HepG2 (cell line): ENCODE data around the gene ARRDC1. TPM values are rescaled to one million over a fixed set of nuclear protein-coding genes. Genes with fewer than 3 reads are reported as not detected.
"Not testable (repeated sequence)": the region's sequence is repeated elsewhere in the genome, so short reads cannot be mapped to it uniquely, and the experiment has no call there.

Source experiments
- ATAC-seq: fragments of 200-7000 bp; cut with Tn5 transposase; 3 replicates; pipeline ENCODE4 v1.9.1; 2020; ENCODE audit warnings: mild to moderate bottlenecking, moderate library complexity
- BruUV-seq: library from RNA; stranded (reverse); fragments of 400-500 nt; replicated peaks from 2 replicates; lab custom pipeline; 2021; lab: Mats Ljungman, UMichigan
- CTCF ChIA-PET: fragments of 300-600 bp; formaldehyde crosslinking; extraction: SDS; loops from one replicate; lab custom pipeline; 2021; ENCODE audit warnings: low total read pairs, inconsistent platforms, low intra/inter-chr PET ratio; lab: Yijun Ruan, JAX
- POLR2A ChIA-PET: fragments of 350-600 bp; sonication (Branson Sonifier 250); formaldehyde crosslinking; loops from one replicate; lab custom pipeline; 2020; ENCODE audit warnings: antibody characterized with exemption, inconsistent platforms; lab: Yijun Ruan, JAX
- DNase-seq: peaks from one replicate; pipeline ENCODE4 v3.0.0-alpha.2; 2015; ENCODE audit warnings: low spot score
- FAIRE-seq: peaks from 3 replicates; lab custom pipeline; 2011; peaks lifted over from hg19 to GRCh38; lab: Jason Lieb, UNC
- H2AFZ ChIP-seq: one replicate; pipeline ENCODE4 v1.6.1; 2011; ENCODE audit warnings: low read length, inconsistent platforms
- H3K27ac ChIP-seq: fragments of 300-600 bp; 3 replicates; pipeline ENCODE4 v1.8.0; 2011; ENCODE audit warnings: mixed run types, mild to moderate bottlenecking, mixed read lengths, low read length, inconsistent platforms; ENCODE audit not compliant: insufficient read depth; ENCODE audit errors: extremely low read length
- H3K27me3 ChIP-seq, 2 experiments: fragments of 200-600 bp in 1 of 2; 2 replicates in 1 of 2; 3 replicates in 1 of 2; pipeline versions ENCODE4 v1.6.0 to v1.8.0; 2011; ENCODE audit warnings: low read length in 2 of 2, mild to moderate bottlenecking in 2 of 2, moderate library complexity in 2 of 2, inconsistent platforms in 1 of 2; ENCODE audit not compliant: insufficient read depth in 2 of 2, control insufficient read depth in 1 of 2
- H3K36me3 ChIP-seq, 2 experiments: fragments of 200-600 bp in 1 of 2; replicated peaks in 1 of 2; 2 replicates in 1 of 2; 3 replicates in 1 of 2; pipeline versions ENCODE4 v1.5.1 to v1.8.0; 2011; ENCODE audit warnings: low read length in 2 of 2, inconsistent platforms in 1 of 2; ENCODE audit not compliant: insufficient read depth in 2 of 2, control insufficient read depth in 1 of 2
- H3K4me1 ChIP-seq: 2 replicates; pipeline ENCODE4 v1.5.1; 2012; ENCODE audit warnings: low read length, inconsistent platforms; ENCODE audit not compliant: insufficient read depth
- H3K4me2 ChIP-seq: 2 replicates; pipeline ENCODE4 v1.6.0; 2011; ENCODE audit warnings: low read depth, low read length, inconsistent platforms
- H3K4me3 ChIP-seq, 3 experiments: fragments of 200-600 bp in 1 of 3; sonication (generic), shearing (Covaris generic) in 1 of 3; replicated peaks in 1 of 3; 2 replicates each; pipeline ENCODE4 v1.5.1; 2011 to 2016; ENCODE audit warnings: low read length in 3 of 3, inconsistent platforms in 2 of 3, low read depth in 2 of 3, mild to moderate bottlenecking in 2 of 3, control low read depth in 1 of 3, mixed read lengths in 1 of 3; ENCODE audit not compliant: insufficient read depth in 1 of 3
- H3K79me2 ChIP-seq: one replicate; pipeline ENCODE4 v1.6.1; 2011; ENCODE audit warnings: low read length, inconsistent platforms; ENCODE audit not compliant: insufficient read depth
- H3K9ac ChIP-seq: 2 replicates; pipeline ENCODE4 v1.6.0; 2011; ENCODE audit warnings: mild to moderate bottlenecking, low read depth, low read length, inconsistent platforms; ENCODE audit not compliant: insufficient read depth
- H3K9me3 ChIP-seq: 2 replicates; pipeline ENCODE4 v1.5.1; 2012; ENCODE audit warnings: mild to moderate bottlenecking, low read length
- H4K20me1 ChIP-seq: 2 replicates; pipeline ENCODE4 v1.6.0; 2011; ENCODE audit warnings: inconsistent platforms, mild to moderate bottlenecking, low read length, moderate library complexity; ENCODE audit not compliant: insufficient read depth
- EEA1 ChIP-seq: sonication (generic); formaldehyde crosslinking; IDR thresholded peaks from 2 replicates; pipeline ENCODE4 v1.5.1; 2020; ENCODE audit warnings: mild to moderate bottlenecking, missing genetic modification reagents, borderline replicate concordance
- PAX8 ChIP-seq: sonication (generic); formaldehyde crosslinking; IDR thresholded peaks from 2 replicates; pipeline ENCODE4 v1.8.0; 2022; ENCODE audit warnings: mild to moderate bottlenecking, missing genetic modification reagents, borderline replicate concordance
- SALL1 ChIP-seq: sonication (generic); formaldehyde crosslinking; IDR thresholded peaks from 2 replicates; pipeline ENCODE4 v1.8.0; 2022; ENCODE audit warnings: mild to moderate bottlenecking, missing genetic modification reagents
- TEAD2 ChIP-seq: sonication (generic); formaldehyde crosslinking; IDR thresholded peaks from 2 replicates; pipeline ENCODE4 v1.9.0; 2021; ENCODE audit warnings: missing genetic modification reagents
- ZFAT ChIP-seq: sonication (generic); formaldehyde crosslinking; conservative IDR thresholded peaks from 2 replicates; pipeline ENCODE4 v1.8.1; 2023; ENCODE audit warnings: missing genetic modification reagents, inconsistent platforms
- ZIK1 ChIP-seq: sonication (generic); formaldehyde crosslinking; IDR thresholded peaks from 2 replicates; pipeline ENCODE4 v1.5.0; 2020; ENCODE audit warnings: mild to moderate bottlenecking, low read depth, missing genetic modification reagents, borderline replicate concordance
- ZNF333 ChIP-seq: sonication (generic); formaldehyde crosslinking; IDR thresholded peaks from 2 replicates; pipeline ENCODE4 v1.4.0; 2020; ENCODE audit warnings: mild to moderate bottlenecking, missing genetic modification reagents, borderline replicate concordance
- ZNF343 ChIP-seq: sonication (generic); formaldehyde crosslinking; IDR thresholded peaks from 2 replicates; pipeline ENCODE4 v1.4.0; 2020; ENCODE audit warnings: mild to moderate bottlenecking, missing genetic modification reagents
- ZNF501 ChIP-seq: sonication (generic); formaldehyde crosslinking; IDR thresholded peaks from 2 replicates; pipeline ENCODE4 v1.5.1; 2020; ENCODE audit warnings: mild to moderate bottlenecking, moderate library complexity, missing genetic modification reagents
- ZNF550 ChIP-seq: sonication (generic); formaldehyde crosslinking; IDR thresholded peaks from 2 replicates; pipeline ENCODE4 v1.4.0; 2020; ENCODE audit warnings: mild to moderate bottlenecking, missing genetic modification reagents, borderline replicate concordance
- ZNF772 ChIP-seq: sonication (generic); formaldehyde crosslinking; IDR thresholded peaks from 2 replicates; pipeline ENCODE4 v1.5.0; 2020; ENCODE audit warnings: mild to moderate bottlenecking, missing genetic modification reagents
- ZNF777 ChIP-seq: sonication (generic); formaldehyde crosslinking; IDR thresholded peaks from 2 replicates; pipeline ENCODE4 v1.4.0; 2020; ENCODE audit warnings: missing genetic modification reagents
- WGBS: methylation state at CpG from one replicate; pipeline ENCODE4 v1.1.6; 2017; ENCODE audit warnings: low lambda C conversion rate; 5-methylcytosine and 5-hydroxymethylcytosine counted together
- in situ Hi-C: cut with HindIII; loops from 2 replicates; pipeline ENCODE4 v1.10.0; 2017; ENCODE audit warnings: low pct_unique_long_range_greater_than_20kb; ENCODE audit not compliant: extremely low pct_ligation_motif_present
- intact Hi-C: fragments of 100-400 bp; cut with micrococcal nuclease; formaldehyde crosslinking; loops from one replicate; pipeline ENCODE4 v1.10.0; 2022; ENCODE audit not compliant: unreplicated experiment
- polyA plus RNA-seq, 8 experiments: library from polyadenylated mRNA; depleted of rRNA in 3 of 8; stranded (reverse) in 7 of 8; unstranded in 1 of 8; fragments of >200 nt; fragmentation: Illumina TruSeq in 4 of 8; extraction: Trizol in 4 of 8; gene quantifications; 2 replicates each; pipeline versions ENCODE4 v1.2.1 to v1.2.3, GENCODE V29; 2011 to 2016; ENCODE audit warnings: low read depth in 4 of 8, missing spikeins in 1 of 8, mixed read lengths in 1 of 8; ENCODE audit not compliant: insufficient read depth in 1 of 8
- total RNA-seq, 5 experiments: library from RNA; depleted of rRNA; stranded (reverse); fragments of >200 nt; fragmentation: Illumina TruSeq; extraction: Trizol; gene quantifications; 2 replicates each; pipeline ENCODE4 v1.2.3, GENCODE V29; 2016; ENCODE audit warnings: low read depth in 1 of 5
- TF ChIP-seq, protein P1 (sequence below): sonication (generic); formaldehyde crosslinking; IDR thresholded peaks from 2 replicates; pipeline ENCODE4 v1.5.1; 2020; ENCODE audit warnings: mild to moderate bottlenecking, moderate library complexity, missing genetic modification reagents
- TF ChIP-seq, protein P2 (sequence below): sonication (generic); formaldehyde crosslinking; IDR thresholded peaks from 2 replicates; pipeline ENCODE4 v1.8.1; 2023; ENCODE audit warnings: mild to moderate bottlenecking, missing genetic modification reagents

The ARRDC1 gene
- total and polyA plus RNA-seq, 2 of the 13 experiments (the other 11 are each of a cell fraction or from before 2014, with no cell fraction given): 21.7 to 44.4 TPM

GRCh38 chr9:137564817-137565411 is 40.6 kb upstream of the ARRDC1 start:
- no peak overlapping the region for H3K9ac ChIP-seq
- no peaks in the 10 kb centered on the region for H3K27me3 ChIP-seq
- peaks cover 2 to 26% of the 10 kb centered on the region in 2 experiments; a peak in 3 of 5 replicates for H3K36me3 ChIP-seq
- intact Hi-C loops: no loop called here
- DNase-seq (no peak), FAIRE-seq (no peak), ATAC-seq (no peak)
- H3K27ac ChIP-seq: no peak overlapping the region
- CTCF ChIA-PET: no interaction called here
- H4K20me1 ChIP-seq: no peaks in the 10 kb centered on the region
- POLR2A ChIA-PET: no interaction called here
- no peaks in the 10 kb centered on the region for H3K9me3 ChIP-seq
- peaks cover 2% of the 10 kb centered on the region for H3K79me2 ChIP-seq
- no TSS peak for BruUV-seq
- H3K4me2 ChIP-seq: no peak overlapping the region
- no peak overlapping the region for H2AFZ ChIP-seq
- TF ChIP-seq ZNF772 (CRISPR knock-in tag): no peak
- TF ChIP-seq ZIK1 (CRISPR knock-in tag): no peak
- no peak for TF ChIP-seq TEAD2 (CRISPR knock-in tag)
- TF ChIP-seq ZNF550: no peak
- TF ChIP-seq ZNF343: no peak
- TF ChIP-seq PAX8: no peak
- no peak for TF ChIP-seq SALL1 (CRISPR knock-in tag)
- no peak for TF ChIP-seq ZFAT (CRISPR knock-in tag)
- no peak for TF ChIP-seq ZNF777 (CRISPR knock-in tag)
- TF ChIP-seq, protein P1, sequence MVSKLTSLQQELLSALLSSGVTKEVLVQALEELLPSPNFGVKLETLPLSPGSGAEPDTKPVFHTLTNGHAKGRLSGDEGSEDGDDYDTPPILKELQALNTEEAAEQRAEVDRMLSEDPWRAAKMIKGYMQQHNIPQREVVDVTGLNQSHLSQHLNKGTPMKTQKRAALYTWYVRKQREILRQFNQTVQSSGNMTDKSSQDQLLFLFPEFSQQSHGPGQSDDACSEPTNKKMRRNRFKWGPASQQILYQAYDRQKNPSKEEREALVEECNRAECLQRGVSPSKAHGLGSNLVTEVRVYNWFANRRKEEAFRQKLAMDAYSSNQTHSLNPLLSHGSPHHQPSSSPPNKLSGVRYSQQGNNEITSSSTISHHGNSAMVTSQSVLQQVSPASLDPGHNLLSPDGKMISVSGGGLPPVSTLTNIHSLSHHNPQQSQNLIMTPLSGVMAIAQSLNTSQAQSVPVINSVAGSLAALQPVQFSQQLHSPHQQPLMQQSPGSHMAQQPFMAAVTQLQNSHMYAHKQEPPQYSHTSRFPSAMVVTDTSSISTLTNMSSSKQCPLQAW: no peak
- no peak for TF ChIP-seq EEA1 (CRISPR knock-in tag)
- no peak for TF ChIP-seq ZNF333
- no peak for TF ChIP-seq ZNF501 (CRISPR knock-in tag)
- TF ChIP-seq, protein P2, sequence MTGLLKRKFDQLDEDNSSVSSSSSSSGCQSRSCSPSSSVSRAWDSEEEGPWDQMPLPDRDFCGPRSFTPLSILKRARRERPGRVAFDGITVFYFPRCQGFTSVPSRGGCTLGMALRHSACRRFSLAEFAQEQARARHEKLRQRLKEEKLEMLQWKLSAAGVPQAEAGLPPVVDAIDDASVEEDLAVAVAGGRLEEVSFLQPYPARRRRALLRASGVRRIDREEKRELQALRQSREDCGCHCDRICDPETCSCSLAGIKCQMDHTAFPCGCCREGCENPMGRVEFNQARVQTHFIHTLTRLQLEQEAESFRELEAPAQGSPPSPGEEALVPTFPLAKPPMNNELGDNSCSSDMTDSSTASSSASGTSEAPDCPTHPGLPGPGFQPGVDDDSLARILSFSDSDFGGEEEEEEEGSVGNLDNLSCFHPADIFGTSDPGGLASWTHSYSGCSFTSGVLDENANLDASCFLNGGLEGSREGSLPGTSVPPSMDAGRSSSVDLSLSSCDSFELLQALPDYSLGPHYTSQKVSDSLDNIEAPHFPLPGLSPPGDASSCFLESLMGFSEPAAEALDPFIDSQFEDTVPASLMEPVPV (CRISPR knock-in tag): no peak
- H3K4me1 ChIP-seq: peaks cover 20% of the 10 kb centered on the region
- in situ Hi-C loops: no loop called here
- no peak overlapping the region for H3K4me3 ChIP-seq
- WGBS: over 99% methylated on average over 12 of the region's 18 CpGs

GRCh38 chr9:137568445-137568844 is 37.0 kb upstream of the ARRDC1 start:
- H3K9ac ChIP-seq, H3K4me2 ChIP-seq, H3K27ac ChIP-seq, H3K4me3 ChIP-seq, H2AFZ ChIP-seq, H4K20me1 ChIP-seq, H3K4me1 ChIP-seq, DNase-seq, CTCF ChIA-PET, H3K79me2 ChIP-seq, H3K9me3 ChIP-seq, ATAC-seq, in situ Hi-C loops, BruUV-seq, H3K27me3 ChIP-seq, POLR2A ChIA-PET, intact Hi-C loops, FAIRE-seq: not testable (repeated sequence)
- 97% methylated on average over 5 of the region's 5 CpGs for WGBS
- H3K36me3 ChIP-seq: peaks cover 6 to 39% of the 10 kb centered on the region in 2 experiments; a peak in 4 of 5 replicates
